Lower leg skin (tissue), 4 donors: ENCODE measurements around the gene DNLZ. TPM values are rescaled to one million over a fixed set of nuclear protein-coding genes. Genes with fewer than 3 reads are reported as not detected.

Source experiments
- DNase-seq, 2 donors: peaks; one replicate each; pipeline ENCODE4 v3.0.0-alpha.2; 2019; ENCODE audit warnings: low spot score in 2 of 2
- H3K4me3 ChIP-seq: fragments of 200-600 bp; sonication (generic); 2 replicates; pipeline ENCODE4 v1.5.1; 2017; ENCODE audit warnings: mild to moderate bottlenecking, low read depth; ENCODE audit not compliant: poor library complexity, severe bottlenecking
- CTCF ChIP-seq, 3 donors: fragments of 450-650 bp; IDR thresholded peaks; one replicate each; pipeline ENCODE4 v1.5.1; 2016; ENCODE audit warnings: antibody characterized with exemption in 3 of 3, mild to moderate bottlenecking in 3 of 3, moderate library complexity in 2 of 3
- POLR2A ChIP-seq, 2 donors: fragments of 450-650 bp; IDR thresholded peaks; one replicate each; pipeline ENCODE4 v1.6.1; 2016 to 2017; ENCODE audit warnings: antibody characterized with exemption in 2 of 2, mild to moderate bottlenecking in 1 of 2, moderate library complexity in 1 of 2
- WGBS, 2 donors: methylation state at CpG; one replicate each; pipeline ENCODE4 v1.1.5; 2018; 5-methylcytosine and 5-hydroxymethylcytosine counted together
- intact Hi-C: fragments of 100-400 bp; cut with DNase I; formaldehyde crosslinking; loops from one replicate; pipeline ENCODE4 v1.15.0; 2023; ENCODE audit warnings: low total_unique reads
- total RNA-seq, 4 donors: library from RNA; depleted of rRNA; stranded (reverse); fragments of >200 nt; gene quantifications; one replicate each; pipeline ENCODE4 v1.1.0, GENCODE V29; 2016

DNLZ gene
- total RNA-seq, 4 donors from 2014 or later = 30.9 to 64.6 (median 44.1) TPM

GRCh38 chr9:136367296-136368145 is 4.0 kb upstream of the DNLZ start:
- DNase-seq = no peak
- H3K4me3 ChIP-seq = no peak overlapping the region
- WGBS, 2 donors = 78 to 79% methylated on average over 38 to 41 of the region's 45 CpGs
- TF ChIP-seq CTCF (IDR thresholded peaks at IDR 0.05) (no peak), POLR2A (IDR thresholded peaks at IDR 0.05) (no peak)
- intact Hi-C loops = no loop called here

- intact Hi-C loops = no loop called here
- no peak for TF ChIP-seq POLR2A (IDR thresholded peaks at IDR 0.05)
- WGBS, 2 donors = 90 to 92% methylated on average over 6 to 9 of the region's 9 CpGs
- H3K4me3 ChIP-seq = no peak overlapping the region
- DNase-seq = no peak
Observed at GRCh38 chr9:136366826-136367225, 3.3 kb upstream of the DNLZ start.

- TF ChIP-seq POLR2A (IDR thresholded peaks at IDR 0.05) = no peak
- TF ChIP-seq CTCF (IDR thresholded peaks at IDR 0.05) = no peak
- H3K4me3 ChIP-seq = no peak overlapping the region
- 65 to 85% methylated on average over 9 of the region's 9 CpGs for WGBS, 2 donors
- no peak for DNase-seq
- intact Hi-C loops = no loop called here
Observed at GRCh38 chr9:136365775-136366222, 2.3 kb upstream of the DNLZ start.

- WGBS, 2 donors = 68 to 70% methylated on average over 15 to 29 of the region's 31 CpGs
- TF ChIP-seq POLR2A (IDR thresholded peaks at IDR 0.05) (no peak), CTCF (IDR thresholded peaks at IDR 0.05) (no peak)
- intact Hi-C loops = no loop called here
- no peak for DNase-seq
- H3K4me3 ChIP-seq = no peak overlapping the region
Observed at GRCh38 chr9:136364942-136365774, 1.6 kb upstream of the DNLZ start.

GRCh38 chr9:136363949-136364748 is 605 bp upstream of the DNLZ start:
- TF ChIP-seq CTCF (IDR thresholded peaks at IDR 0.05) (no peak), POLR2A (IDR thresholded peaks at IDR 0.05) (no peak)
- DNase-seq = no peak
- WGBS, 2 donors = 25 to 32% methylated on average over 50 to 53 of the region's 54 CpGs
- intact Hi-C loops = no loop called here
- H3K4me3 ChIP-seq = no peak overlapping the region
